Liver (tissue), 3 donors: ENCODE data around the gene HOXA5.

Experiments used
- CTCF ChIP-seq: fragments of 150-350 bp; IDR thresholded peaks from 2 replicates; pipeline ENCODE4 v1.5.1; 2017; ENCODE audit warnings: improper control_type of control experiment, low read depth, low read length; ENCODE audit not compliant: missing input control
- FOXA1 ChIP-seq: IDR thresholded peaks from 2 replicates; pipeline ENCODE4 v1.6.1; 2016; ENCODE audit warnings: antibody characterized with exemption
- HNF4A ChIP-seq, 2 donors: conservative IDR thresholded peaks; 2 replicates each; pipeline ENCODE4 v1.6.1; 2016; ENCODE audit warnings: antibody characterized with exemption in 2 of 2, mild to moderate bottlenecking in 2 of 2
- HNF4G ChIP-seq: IDR thresholded peaks from 2 replicates; pipeline ENCODE4 v1.6.1; 2016; ENCODE audit warnings: antibody characterized with exemption
- JUND ChIP-seq, 2 donors: IDR thresholded peaks; 2 replicates each; pipeline ENCODE4 v1.6.1; 2016; ENCODE audit warnings: antibody characterized with exemption in 2 of 2
- REST ChIP-seq: IDR thresholded peaks from 2 replicates; pipeline ENCODE4 v1.6.1; 2016; ENCODE audit warnings: antibody characterized with exemption, mild to moderate bottlenecking
- SP1 ChIP-seq: IDR thresholded peaks from 2 replicates; pipeline ENCODE4 v1.6.1; 2018; ENCODE audit warnings: antibody characterized with exemption, mild to moderate bottlenecking
- TAF1 ChIP-seq: conservative IDR thresholded peaks from 2 replicates; pipeline ENCODE4 v1.6.1; 2016; ENCODE audit warnings: antibody characterized with exemption, mild to moderate bottlenecking
- YY1 ChIP-seq: IDR thresholded peaks from 2 replicates; pipeline ENCODE4 v1.6.1; 2016; ENCODE audit warnings: antibody characterized with exemption, mild to moderate bottlenecking
- ZBTB33 ChIP-seq: IDR thresholded peaks from 2 replicates; pipeline ENCODE4 v1.6.1; 2016; ENCODE audit warnings: antibody characterized with exemption
- TF ChIP-seq, protein P1 (sequence below): IDR thresholded peaks from 2 replicates; pipeline ENCODE4 v1.6.1; 2016; ENCODE audit warnings: antibody characterized with exemption
- donor health status: healthy.
- donor health status: healthy.

GRCh38 chr7:27154369-27154768, 10.9 kb upstream of the HOXA5 start:
- TF ChIP-seq ZBTB33 (no peak), CTCF (no peak), HNF4A (conservative IDR thresholded peaks at IDR 0.05) (no peak), YY1 (no peak), JUND (IDR thresholded peaks at IDR 0.05) (no peak), SP1 (no peak), HNF4G (no peak), TAF1 (no peak), REST (no peak), FOXA1 (no peak)
- TF ChIP-seq, protein P1, sequence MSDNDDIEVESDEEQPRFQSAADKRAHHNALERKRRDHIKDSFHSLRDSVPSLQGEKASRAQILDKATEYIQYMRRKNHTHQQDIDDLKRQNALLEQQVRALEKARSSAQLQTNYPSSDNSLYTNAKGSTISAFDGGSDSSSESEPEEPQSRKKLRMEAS, result no peak
